Ovary (tissue), 9 donors: ENCODE results near the gene RAD21L1. TPM values are rescaled to one million over a fixed set of nuclear protein-coding genes. Genes with fewer than 3 reads are reported as not detected.

ENCODE experiments used
- DNase-seq, 5 donors: peaks; one replicate each; pipeline ENCODE4 v3.0.0-alpha.2; 2019 to 2020
- H3K27ac ChIP-seq, 2 donors: fragments of 200-600 bp; one replicate each; pipeline versions ENCODE4 v1.5.1 to v1.8.0; 2019 to 2022
- H3K27me3 ChIP-seq: fragments of 200-600 bp; one replicate; pipeline ENCODE4 v1.8.0; 2022
- H3K36me3 ChIP-seq: fragments of 200-600 bp; sonication (generic); one replicate; pipeline ENCODE4 v1.5.1; 2019
- H3K4me1 ChIP-seq: one replicate; pipeline ENCODE4 v1.8.1; 2013; ENCODE audit warnings: mild to moderate bottlenecking, moderate library complexity; ENCODE audit not compliant: insufficient read depth
- H3K4me3 ChIP-seq: fragments of 200-600 bp; sonication (generic); one replicate; pipeline ENCODE4 v1.5.1; 2017
- H3K9me3 ChIP-seq, 2 donors: fragments of 200-600 bp in 1 of 2; sonication (generic) in 1 of 2; one replicate each; pipeline versions ENCODE4 v1.5.1 to v1.8.1; 2013 to 2019; ENCODE audit warnings: mild to moderate bottlenecking in 1 of 2, moderate library complexity in 1 of 2
- EP300 ChIP-seq: sonication (generic); formaldehyde crosslinking; IDR thresholded peaks from one replicate; pipeline ENCODE4 v1.6.1; 2017; ENCODE audit warnings: antibody characterized with exemption
- POLR2A ChIP-seq: fragments of 450-650 bp; IDR thresholded peaks from one replicate; pipeline ENCODE4 v1.6.1; 2017; ENCODE audit warnings: antibody characterized with exemption, mild to moderate bottlenecking, moderate library complexity
- WGBS, 3 donors: extraction: QIAGEN DNeasy Blood & Tissue Kit in 1 of 3; methylation state at CpG; one replicate each; pipeline versions ENCODE4 v1.1.5 to v1.1.7; 2013 to 2017; 5-methylcytosine and 5-hydroxymethylcytosine counted together
- intact Hi-C, 4 donors: fragments of 100-400 bp; cut with DNase I; formaldehyde crosslinking; loops; one replicate each; pipeline versions ENCODE4 v1.11.0 to v1.15.1; 2022 to 2023
- polyA plus RNA-seq, 2 donors: library from polyadenylated mRNA; stranded (reverse); fragments of 200-250 nt in 1 of 2; fragments of 350-450 nt in 1 of 2; fragmentation: Illumina TruSeq in 1 of 2; extraction: RNeasy Lipid Tissue Mini Kit (QIAGEN cat#74804) in 1 of 2; gene quantifications; one replicate each; pipeline ENCODE4 v1.2.3, GENCODE V29; 2013 to 2014
- total RNA-seq, 7 donors: library from RNA; depleted of rRNA in 2 of 7; stranded (reverse); fragments of >200 nt in 2 of 7; fragmentation: NEBNext Ultra II Directional in 3 of 7; extraction: Animal tissue kit (Norgen Biotek cat#: 25700) in 3 of 7; gene quantifications; one replicate each; pipeline versions ENCODE4 v1.1.0 to v1.2.4, GENCODE V29; 2016 to 2023
- TF ChIP-seq, protein P1 (sequence below), 3 donors: fragments of 450-650 bp in 2 of 3; fragments of 200-600 bp in 1 of 3; IDR thresholded peaks; one replicate each; pipeline versions ENCODE4 v1.5.1 to v1.8.0; 2016 to 2022; ENCODE audit warnings: antibody characterized with exemption in 3 of 3, mild to moderate bottlenecking in 1 of 3
- donor health status: DM: no; HTN: no; CAD: no; lungs with moderate emphysema.
- donor health status: DM: no; HTN: no; CAD: no.
- donor health status: Bipolar disorder and iron deficiency.
- donor health status: DM: yes; HTN: yes; CAD: no.
- donor health status: DM: no; HTN: no; CAD: no.
- donor health status: DM: yes; HTN: yes; CAD: no.

Gene RAD21L1
- total and polyA plus RNA-seq, 9 donors: not detected

DNA sequence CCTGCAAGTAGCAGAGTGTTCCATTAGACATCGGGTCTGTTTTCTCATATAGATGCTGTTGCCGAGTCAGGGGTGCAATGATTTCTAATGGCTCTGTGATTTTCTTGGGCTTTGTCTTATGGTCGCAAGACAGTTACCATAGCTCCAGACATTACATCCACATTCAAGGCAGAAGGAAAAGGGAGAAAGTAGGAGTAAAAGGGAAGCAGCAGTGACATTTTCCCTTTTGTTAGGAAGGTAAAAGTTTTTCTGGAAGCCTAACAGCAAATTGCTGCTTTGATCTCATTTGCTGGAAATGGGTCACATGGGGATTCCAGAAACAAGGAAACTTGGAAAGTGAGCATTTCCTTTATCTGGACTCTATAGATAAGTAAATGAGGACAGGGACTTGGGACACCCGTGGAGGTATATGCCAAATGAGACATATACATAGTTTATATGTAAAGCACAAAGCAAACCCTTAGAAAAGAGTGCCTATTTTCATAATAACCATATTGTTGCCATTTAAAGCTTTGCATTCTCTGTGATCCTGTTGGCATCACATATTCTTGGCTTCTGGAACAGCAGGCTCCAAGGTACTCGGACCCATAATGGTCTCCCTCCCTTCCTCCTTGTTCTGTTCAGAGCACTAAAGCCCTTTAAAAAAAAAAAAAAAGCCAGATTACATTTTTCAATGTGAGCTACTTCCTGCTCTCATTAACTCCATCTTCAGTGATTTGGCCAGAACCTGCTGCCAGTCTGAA, 22.9 kb upstream of the RAD21L1 start, which contains the start of gene C20orf202:
TSS of gene C20orf202 (plus strand) at position 693 of the 743 bp plus-strand sequence. CDS start 132 bp downstream, outside the sequence.
- intact Hi-C loops: loop anchor here in 1 of 4 donors (10.0 kb wide), 1 partner anchor 388 kb away; no protein-coding TSS in a partner anchor
- no peaks in the 10 kb centered on the region for H3K27me3 ChIP-seq
- H3K27ac ChIP-seq: no peak within 1 kb of the TSS
- H3K4me1 ChIP-seq: no peaks in the 10 kb centered on the region
- no peak within 1 kb of the TSS for H3K4me3 ChIP-seq
- no peaks in the 10 kb centered on the region for H3K9me3 ChIP-seq
- no peak for DNase-seq
- WGBS, 3 donors: 53 to 58% (median 55%) methylated on average over 5 of the region's 5 CpGs
- no peaks in the 10 kb centered on the region for H3K36me3 ChIP-seq
- TF ChIP-seq EP300 (no peak), POLR2A (no peak)
- TF ChIP-seq, protein P1, sequence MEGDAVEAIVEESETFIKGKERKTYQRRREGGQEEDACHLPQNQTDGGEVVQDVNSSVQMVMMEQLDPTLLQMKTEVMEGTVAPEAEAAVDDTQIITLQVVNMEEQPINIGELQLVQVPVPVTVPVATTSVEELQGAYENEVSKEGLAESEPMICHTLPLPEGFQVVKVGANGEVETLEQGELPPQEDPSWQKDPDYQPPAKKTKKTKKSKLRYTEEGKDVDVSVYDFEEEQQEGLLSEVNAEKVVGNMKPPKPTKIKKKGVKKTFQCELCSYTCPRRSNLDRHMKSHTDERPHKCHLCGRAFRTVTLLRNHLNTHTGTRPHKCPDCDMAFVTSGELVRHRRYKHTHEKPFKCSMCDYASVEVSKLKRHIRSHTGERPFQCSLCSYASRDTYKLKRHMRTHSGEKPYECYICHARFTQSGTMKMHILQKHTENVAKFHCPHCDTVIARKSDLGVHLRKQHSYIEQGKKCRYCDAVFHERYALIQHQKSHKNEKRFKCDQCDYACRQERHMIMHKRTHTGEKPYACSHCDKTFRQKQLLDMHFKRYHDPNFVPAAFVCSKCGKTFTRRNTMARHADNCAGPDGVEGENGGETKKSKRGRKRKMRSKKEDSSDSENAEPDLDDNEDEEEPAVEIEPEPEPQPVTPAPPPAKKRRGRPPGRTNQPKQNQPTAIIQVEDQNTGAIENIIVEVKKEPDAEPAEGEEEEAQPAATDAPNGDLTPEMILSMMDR (IDR thresholded peaks at IDR 0.05): no peak

DNA sequence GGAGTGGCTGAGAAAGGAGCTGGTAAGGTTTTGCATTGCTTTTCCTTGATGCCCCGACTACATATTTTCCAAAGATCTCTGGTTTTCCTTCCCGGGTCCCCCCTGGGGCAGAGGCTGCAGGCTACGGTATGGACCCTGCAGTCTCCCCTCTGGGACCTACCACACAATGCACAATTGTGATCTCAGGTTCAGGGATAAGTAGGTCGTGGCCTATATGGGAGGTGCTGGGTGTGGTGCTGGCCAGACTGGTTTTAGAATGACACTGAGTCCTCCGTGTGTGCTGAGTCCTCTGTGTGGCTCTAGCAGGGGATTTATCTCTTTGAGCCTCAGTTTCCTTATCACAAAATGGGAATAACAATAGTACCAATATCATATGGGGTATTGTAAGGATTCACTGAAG, 22.2 kb upstream of the RAD21L1 start:
- no peak for DNase-seq
- TF ChIP-seq EP300 (no peak), POLR2A (no peak)
- TF ChIP-seq, protein P1 (IDR thresholded peaks at IDR 0.05): no peak
- no peak overlapping the region for H3K27ac ChIP-seq
- WGBS, 3 donors: 51 to 56% (median 52%) methylated on average over 5 of the region's 5 CpGs
- H3K9me3 ChIP-seq: no peaks in the 10 kb centered on the region
- H3K27me3 ChIP-seq: no peaks in the 10 kb centered on the region
- intact Hi-C loops: loop anchor here in 1 of 4 donors (10.0 kb wide), 1 partner anchor 389 kb away; no protein-coding TSS in a partner anchor
- H3K4me3 ChIP-seq: no peak overlapping the region
- no peaks in the 10 kb centered on the region for H3K4me1 ChIP-seq
- H3K36me3 ChIP-seq: no peaks in the 10 kb centered on the region

DNA sequence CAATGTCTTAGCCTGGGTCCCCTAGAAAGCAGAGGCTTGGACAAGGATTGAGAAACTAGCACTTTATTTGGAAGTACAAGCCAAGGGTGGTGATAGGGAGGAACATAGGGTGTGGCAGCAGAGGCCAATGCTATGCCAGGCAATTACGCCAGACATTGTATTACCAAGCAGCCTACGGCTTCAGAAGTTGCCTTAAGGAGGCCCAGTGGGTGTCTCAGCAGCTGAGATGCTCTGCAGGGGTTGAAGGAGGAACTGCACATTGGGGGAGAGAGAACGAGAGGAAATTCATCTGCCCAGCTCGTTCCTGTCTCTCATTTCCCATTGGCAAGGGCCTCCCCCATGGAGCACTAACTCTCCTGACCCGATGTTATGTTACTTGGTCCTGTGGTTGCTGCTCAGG, 21.7 kb upstream of the RAD21L1 start:
- Histone ChIP-seq H3K4me3 (no peak overlapping the region), H3K36me3 (no peaks in the 10 kb centered on the region), H3K9me3 (no peaks in the 10 kb centered on the region), H3K27me3 (no peaks in the 10 kb centered on the region), H3K27ac (no peak overlapping the region), H3K4me1 (no peaks in the 10 kb centered on the region)
- 61 to 72% (median 68%) methylated on average over 5 of the region's 5 CpGs for WGBS, 3 donors
- no peak for TF ChIP-seq POLR2A
- TF ChIP-seq, protein P1 (IDR thresholded peaks at IDR 0.05): no peak
- no peak for TF ChIP-seq EP300
- no peak for DNase-seq
- intact Hi-C loops: loop anchor here in 1 of 4 donors (10.0 kb wide), 1 partner anchor 389 kb away; no protein-coding TSS in a partner anchor

DNA sequence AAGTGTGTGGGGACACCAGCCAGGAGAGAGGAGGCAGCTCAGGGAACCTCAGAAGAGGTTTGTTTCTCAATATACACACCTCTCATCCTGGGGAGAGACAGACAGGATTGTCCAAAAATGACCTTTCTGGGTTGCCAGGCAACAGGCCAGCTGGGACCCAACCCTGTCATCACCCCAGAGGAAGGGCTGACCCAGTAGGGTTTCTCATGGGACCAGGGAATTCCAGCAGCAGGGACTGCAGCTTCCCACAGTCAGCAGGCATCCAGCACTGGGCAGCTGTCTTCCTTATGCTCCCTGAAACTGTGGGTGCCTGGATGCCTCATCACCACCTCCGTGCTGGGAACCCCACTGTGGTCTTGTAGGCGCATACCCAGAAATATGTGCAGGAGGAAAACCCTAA, 21.3 kb upstream of the RAD21L1 start:
- no peak for DNase-seq
- no peaks in the 10 kb centered on the region for H3K9me3 ChIP-seq
- 82 to 87% (median 83%) methylated on average over 2 of the region's 2 CpGs for WGBS, 3 donors
- H3K27ac ChIP-seq: no peak overlapping the region
- H3K36me3 ChIP-seq: no peaks in the 10 kb centered on the region
- TF ChIP-seq, protein P1 (IDR thresholded peaks at IDR 0.05): no peak
- no peak for TF ChIP-seq POLR2A
- no peak for TF ChIP-seq EP300
- intact Hi-C loops: loop anchor here in 1 of 4 donors (10.0 kb wide), 1 partner anchor 390 kb away; no protein-coding TSS in a partner anchor
- H3K4me3 ChIP-seq: no peak overlapping the region
- H3K27me3 ChIP-seq: no peaks in the 10 kb centered on the region
- no peaks in the 10 kb centered on the region for H3K4me1 ChIP-seq
